HG03280 (cell line): ENCODE measurements around the gene C1orf116.

Experiments used
- ATAC-seq: cut with Tn5 transposase; IDR thresholded peaks from one replicate; pipeline ENCODE4 v1.9.1; 2021; ENCODE audit warnings: mild to moderate bottlenecking, moderate library complexity; ENCODE audit not compliant: unreplicated experiment

Gene C1orf116

GRCh38 chr1:207020709-207021107 is 11.8 kb downstream of the C1orf116 start:
- no peak for ATAC-seq

DNA sequence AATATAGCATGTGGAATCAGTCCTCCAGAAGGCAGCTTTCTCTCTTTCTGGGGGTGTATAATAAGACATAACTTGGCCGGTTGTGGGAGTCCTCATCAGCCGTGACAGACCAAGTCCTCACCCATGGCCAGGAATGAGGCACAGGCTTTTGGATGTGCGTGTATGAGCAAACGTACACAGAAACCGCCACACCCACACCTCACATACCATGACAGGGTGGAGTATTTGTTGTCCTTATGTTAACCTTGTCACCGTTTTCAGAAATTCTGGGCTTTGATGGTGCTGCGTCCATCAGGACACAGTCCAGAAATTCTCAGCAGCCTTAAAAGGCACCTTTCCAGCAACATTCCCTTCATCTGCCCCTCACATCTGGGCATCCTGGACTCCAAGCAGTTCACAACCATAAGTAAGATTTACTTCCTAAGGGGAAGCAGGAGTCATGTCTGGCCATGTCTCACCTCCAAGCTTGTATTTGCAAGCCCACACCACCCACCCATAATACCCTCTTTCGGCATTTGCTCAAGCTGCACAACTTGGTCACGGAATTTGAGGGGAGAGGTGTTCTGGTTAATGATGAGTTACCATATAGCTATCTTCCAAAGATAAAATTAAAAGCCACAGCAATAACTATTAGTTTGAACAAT is 12.4 kb downstream of the C1orf116 start:
- no peak for ATAC-seq

- ATAC-seq = no peak
Measured at GRCh38 chr1:207019661-207020060, 12.9 kb downstream of the C1orf116 start.

GRCh38 chr1:207019161-207019560 is 13.4 kb downstream of the C1orf116 start:
- no peak for ATAC-seq

DNA sequence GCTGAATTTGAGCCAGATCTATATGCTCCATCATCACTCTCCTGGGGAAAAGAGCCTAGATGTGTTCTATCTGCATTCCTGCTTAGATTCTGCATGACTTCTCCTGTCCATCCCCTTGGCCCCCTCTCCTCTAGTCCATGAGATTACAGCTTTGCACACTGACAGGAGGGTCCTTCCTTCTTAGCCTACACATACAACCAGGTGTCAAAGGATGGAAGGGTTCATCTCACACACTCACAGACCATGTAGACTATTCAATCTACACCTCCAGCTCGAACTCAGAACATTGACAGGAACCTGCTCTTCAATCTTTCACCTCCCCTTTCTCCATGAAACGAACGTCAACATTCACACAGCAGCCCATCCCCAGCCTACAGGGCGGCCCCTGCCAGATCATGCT is 13.8 kb downstream of the C1orf116 start:
- no peak for ATAC-seq

DNA sequence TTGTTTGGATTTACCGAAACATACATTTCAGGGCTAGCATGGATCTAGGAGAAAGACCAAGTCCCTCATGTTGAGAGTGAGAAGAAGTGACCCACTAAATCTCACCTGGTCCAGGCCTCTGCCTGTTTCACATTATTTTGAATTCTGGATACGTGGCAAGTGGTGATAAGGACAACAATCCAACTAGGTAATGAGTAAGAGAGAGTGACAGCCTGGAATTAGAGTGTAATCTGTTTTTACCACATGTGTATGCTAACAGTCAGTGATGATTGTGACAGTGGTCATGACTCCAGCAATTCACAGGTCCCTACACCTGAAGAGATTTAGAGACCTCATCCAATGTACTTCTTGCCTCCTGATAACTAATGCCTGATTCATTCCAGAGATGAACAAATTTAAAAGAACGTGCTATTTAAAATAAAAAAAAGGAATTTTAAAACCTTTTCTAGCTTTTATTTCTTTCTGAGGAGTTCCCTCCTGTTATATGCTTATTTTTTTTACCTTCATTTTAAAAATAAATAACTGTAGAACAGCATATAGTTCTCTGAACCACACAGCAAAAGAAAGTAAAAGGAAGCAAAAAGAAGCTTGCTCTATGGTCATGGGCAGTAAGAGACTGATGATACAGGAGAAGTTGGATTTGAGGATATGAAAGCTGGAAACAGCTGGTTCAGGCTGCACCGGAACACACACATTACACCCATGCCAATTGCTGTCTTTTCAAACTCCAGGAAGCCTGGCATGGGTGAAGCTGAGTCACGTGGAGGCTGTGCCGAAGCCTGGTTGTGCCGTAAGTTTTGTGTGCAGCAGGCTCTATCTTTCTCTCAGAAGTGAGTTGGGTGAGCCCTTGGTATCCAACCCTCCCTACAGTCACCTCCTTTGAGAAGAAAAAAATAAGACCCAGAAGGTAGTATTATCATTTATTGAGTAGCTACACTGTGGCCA is 14.7 kb downstream of the C1orf116 start:
- no peak for ATAC-seq

GRCh38 chr1:207015791-207016190 is 16.8 kb downstream of the C1orf116 start:
- no peak for ATAC-seq

- ATAC-seq = no peak
Measured at GRCh38 chr1:207014728-207015127, 17.8 kb downstream of the C1orf116 start.

- no peak for ATAC-seq
Measured at GRCh38 chr1:207013321-207014085, 19.1 kb downstream of the C1orf116 start.

DNA sequence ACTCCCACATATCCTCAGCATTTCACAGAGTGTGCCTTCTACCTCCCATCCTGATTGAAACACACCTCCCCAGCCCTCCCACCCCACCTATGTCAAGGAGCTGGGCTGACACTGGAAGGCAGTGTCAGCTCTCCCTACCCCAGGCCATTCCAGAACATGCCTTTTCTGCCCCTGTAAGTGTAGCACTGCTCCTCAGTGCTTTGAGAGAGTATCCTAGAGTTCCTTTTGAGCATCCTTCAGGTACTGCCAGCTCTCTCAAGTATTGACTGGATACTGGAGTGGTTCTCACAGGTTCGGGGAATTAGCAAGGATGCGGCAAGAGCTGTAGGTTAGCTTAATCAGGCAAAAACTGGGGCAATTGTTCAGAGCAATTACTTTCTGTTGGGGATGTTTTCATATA is 21.8 kb downstream of the C1orf116 start:
- no peak for ATAC-seq

DNA sequence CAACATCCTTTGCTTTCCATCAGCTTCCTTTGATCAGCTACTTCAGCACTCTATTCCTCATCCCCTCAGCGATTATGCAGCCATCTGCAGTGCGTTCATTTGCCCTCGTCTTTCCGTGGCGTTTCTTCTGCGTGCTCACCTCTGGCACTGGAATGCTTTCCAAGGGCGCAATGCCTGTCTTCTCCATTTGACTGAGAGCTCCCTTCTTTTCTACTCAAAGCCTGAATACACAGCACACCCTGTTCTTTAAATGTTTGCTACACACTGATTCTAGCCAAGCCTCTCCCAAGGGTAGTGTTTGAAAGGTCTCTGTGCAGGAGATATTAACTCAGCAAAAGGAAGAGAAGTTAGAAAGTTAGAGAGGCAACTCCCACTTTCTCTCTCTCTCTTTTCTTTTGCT is 22.6 kb downstream of the C1orf116 start:
- ATAC-seq = no peak

DNA sequence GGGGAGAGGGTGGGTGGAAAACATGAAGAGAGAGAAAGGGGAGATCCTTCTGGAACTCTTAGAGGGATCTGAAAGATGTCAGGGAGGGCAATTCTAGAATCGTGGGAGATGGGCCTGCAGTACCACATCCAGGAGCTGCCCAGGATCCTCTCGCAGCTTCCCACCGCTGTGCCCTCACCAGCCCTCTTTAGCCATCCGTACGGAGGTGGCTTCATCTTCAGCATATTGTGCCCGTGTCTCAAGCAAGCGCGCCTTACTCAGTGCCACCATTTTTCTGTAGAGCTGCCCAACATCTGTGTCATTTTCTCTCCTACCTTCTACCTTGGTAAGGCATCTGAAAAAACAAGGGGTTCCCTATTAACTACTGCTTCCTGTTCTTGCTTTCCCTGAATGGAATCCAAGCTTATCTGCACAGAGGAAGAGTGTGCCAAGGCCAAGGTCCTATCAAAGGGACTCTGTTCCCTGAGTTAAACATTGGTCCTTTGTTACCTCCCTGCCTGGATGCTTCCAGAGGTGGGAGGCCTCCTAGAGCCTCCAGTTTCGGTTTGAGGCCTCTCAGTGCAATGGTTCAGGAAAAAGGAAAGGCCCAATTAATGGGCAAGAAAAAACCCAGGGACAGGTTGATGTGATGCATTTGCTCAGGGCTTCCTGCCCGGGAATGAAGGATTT is 23.2 kb downstream of the C1orf116 start:
- ATAC-seq = no peak

DNA sequence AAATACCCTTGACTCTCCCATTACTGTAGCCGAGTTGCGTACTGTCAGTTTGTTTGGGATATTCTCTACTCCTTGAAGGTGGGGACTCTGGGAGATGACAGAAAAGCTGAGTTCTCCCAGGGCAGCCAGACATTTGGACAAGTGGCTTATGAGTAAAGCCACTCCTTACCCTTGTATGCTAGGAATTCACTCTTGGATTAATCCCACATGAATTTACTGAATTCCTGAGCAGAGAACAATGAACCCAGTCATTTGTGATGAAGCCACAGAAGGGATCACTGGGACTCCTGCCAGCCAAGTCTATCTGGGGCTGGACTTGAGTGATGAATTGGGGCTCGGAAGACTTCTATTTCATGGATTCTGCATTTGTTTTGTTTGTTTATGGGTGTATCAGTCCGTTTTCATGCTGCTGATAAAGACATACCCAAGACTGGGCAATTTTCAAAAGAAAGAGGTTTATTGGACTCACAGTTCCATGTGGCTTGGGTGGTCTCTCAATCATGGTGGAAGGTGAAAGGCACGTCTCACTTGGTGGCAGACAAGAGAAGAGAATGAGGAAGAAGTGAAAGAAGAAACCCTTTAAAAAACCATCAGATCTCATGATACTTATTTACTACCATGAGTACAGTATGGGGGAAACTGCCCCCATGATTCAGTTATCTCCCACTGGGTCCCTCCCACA is 25.1 kb downstream of the C1orf116 start:
- ATAC-seq = no peak

GRCh38 chr1:207006914-207007313 is 25.6 kb downstream of the C1orf116 start:
- no peak for ATAC-seq

DNA sequence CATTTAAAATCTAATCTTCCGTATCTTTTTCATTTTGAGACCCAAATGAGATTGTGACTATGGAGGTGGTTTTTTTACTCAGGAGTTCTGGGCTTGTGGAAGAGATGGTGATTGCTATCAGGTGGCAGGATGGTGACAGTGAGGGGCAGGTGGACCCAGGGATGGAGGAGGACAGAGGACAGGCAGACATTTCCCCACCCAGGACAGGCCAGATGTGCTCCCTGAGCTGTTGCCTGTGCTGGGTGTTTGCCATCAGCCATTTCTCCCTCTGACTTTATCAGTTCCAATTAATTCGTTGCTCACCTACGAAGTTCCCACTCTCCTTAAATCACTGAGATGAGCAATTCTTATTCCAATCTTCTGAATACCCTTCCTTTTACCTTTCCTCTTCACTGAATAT is 26.5 kb downstream of the C1orf116 start:
- no peak for ATAC-seq

GRCh38 chr1:207004931-207005830 is 27.4 kb downstream of the C1orf116 start:
- ATAC-seq = no peak

DNA sequence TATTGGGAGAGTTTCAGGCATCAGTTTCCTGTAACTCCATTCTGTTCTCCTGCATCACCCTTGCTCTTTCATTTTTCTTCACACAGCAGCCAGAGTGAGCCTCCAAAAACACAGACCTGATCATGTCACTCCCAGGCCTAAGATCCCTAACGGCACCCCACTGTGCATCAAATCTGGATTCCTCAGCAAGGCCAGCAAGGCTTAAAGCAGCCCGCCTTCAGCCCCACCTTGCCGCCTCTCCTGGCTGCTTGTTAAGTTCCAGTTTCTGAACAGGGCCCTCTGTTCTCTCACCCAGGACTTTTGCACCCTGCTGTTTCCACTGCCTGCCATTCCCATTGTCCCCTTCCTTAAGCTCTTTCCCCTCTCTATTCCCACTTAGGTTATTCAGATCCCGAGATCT is 29.3 kb downstream of the C1orf116 start:
- no peak for ATAC-seq

DNA sequence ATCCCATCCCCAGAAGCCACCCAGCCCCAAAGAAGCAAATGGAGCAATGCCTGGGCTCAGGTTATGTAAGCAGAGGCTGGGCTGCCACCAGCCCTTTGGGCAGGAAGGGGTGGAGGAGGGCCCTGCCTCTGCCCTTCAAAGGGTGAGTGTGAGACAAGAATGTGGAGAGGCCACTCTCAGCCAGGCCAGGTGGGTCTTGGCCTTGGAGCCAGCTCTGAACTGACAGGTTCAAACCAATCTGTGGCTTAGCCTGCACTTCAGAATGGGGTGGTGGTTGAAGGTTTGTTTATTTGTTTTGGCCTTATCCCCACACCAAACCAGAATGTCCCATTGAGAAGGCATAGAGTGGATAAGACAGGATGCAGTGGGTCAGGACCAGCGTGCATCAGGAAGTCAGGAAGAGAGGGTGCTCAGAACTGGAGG is 29.8 kb downstream of the C1orf116 start:
- ATAC-seq = no peak

DNA sequence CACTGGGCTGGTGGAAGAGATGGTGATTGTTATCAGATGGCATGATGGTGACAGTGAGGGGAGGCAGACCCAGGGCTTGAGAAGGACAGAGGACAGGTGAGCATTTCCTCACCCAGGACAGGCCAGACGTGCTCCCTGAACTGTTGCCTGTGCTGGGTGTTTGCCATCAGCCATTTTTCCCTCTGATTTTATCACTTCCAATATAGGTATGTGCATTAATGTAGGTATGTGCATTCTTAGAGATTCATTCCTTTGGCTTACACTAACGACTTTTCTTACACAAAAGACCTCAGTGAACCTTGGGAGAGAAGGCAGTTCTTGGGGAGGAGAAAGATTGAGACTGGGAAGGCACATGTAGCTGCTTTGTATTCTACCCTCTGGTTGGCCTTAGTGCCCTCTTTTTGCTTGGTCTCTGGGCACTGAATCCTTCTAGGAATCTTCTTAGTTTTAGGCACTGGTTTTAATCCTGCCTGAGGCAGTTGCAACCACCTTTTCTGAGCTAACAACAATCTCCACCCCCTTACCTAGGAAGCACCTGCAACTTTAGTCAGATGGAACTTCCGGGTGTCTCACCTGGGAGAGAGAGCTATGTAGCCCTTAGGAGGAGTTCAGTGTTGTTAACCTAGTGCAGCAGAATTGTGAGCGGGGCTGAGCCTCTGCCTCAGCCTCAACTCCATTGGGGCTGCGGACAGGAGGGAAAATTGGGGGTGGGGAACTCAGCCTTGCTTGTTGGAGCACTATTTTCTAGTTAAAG is 30.9 kb downstream of the C1orf116 start:
- no peak for ATAC-seq
